Liver (tissue), 9 donors: ENCODE measurements around the gene CALML5. TPM values are rescaled to one million over a fixed set of nuclear protein-coding genes. Genes with fewer than 3 reads are reported as not detected.

Source experiments
- DNase-seq: peaks from one replicate; pipeline ENCODE4 v3.0.0-alpha.2; 2017; ENCODE audit warnings: low spot score
- H3K27ac ChIP-seq, 2 donors: one replicate each; pipeline ENCODE4 v1.7.0; 2013; ENCODE audit warnings: inconsistent platforms in 2 of 2, low read length in 2 of 2, control low read depth in 1 of 2, low read depth in 1 of 2, mild to moderate bottlenecking in 1 of 2
- H3K27me3 ChIP-seq, 4 donors: one replicate each; pipeline versions ENCODE4 v1.6.1 to v1.7.0; 2013; ENCODE audit warnings: low read length in 3 of 4, inconsistent platforms in 1 of 4, mild to moderate bottlenecking in 1 of 4, moderate library complexity in 1 of 4; ENCODE audit not compliant: control insufficient read depth in 4 of 4, insufficient read depth in 4 of 4
- H3K36me3 ChIP-seq, 4 donors: one replicate each; pipeline versions ENCODE4 v1.6.1 to v1.7.0; 2013; ENCODE audit warnings: low read length in 3 of 4, mild to moderate bottlenecking in 3 of 4, low read depth in 1 of 4, moderate library complexity in 1 of 4; ENCODE audit not compliant: control insufficient read depth in 4 of 4, insufficient read depth in 3 of 4
- H3K4me1 ChIP-seq, 4 donors: one replicate each; pipeline versions ENCODE4 v1.6.1 to v1.7.0; 2013; ENCODE audit warnings: low read length in 3 of 4, mild to moderate bottlenecking in 3 of 4, moderate library complexity in 1 of 4; ENCODE audit not compliant: control insufficient read depth in 4 of 4, insufficient read depth in 4 of 4
- H3K4me3 ChIP-seq, 3 donors: one replicate each; pipeline versions ENCODE4 v1.6.1 to v1.7.0; 2013; ENCODE audit warnings: low read length in 3 of 3, control low read depth in 1 of 3, low read depth in 1 of 3, mild to moderate bottlenecking in 1 of 3
- H3K9ac ChIP-seq, 2 donors: one replicate each; pipeline ENCODE4 v1.7.0; 2013; ENCODE audit warnings: low read length in 2 of 2, mild to moderate bottlenecking in 2 of 2, moderate library complexity in 2 of 2, control low read depth in 1 of 2, low read depth in 1 of 2
- H3K9me3 ChIP-seq, 4 donors: one replicate each; pipeline versions ENCODE4 v1.6.1 to v1.7.0; 2013; ENCODE audit warnings: low read length in 3 of 4; ENCODE audit not compliant: control insufficient read depth in 4 of 4
- EGR1 ChIP-seq, 2 donors: IDR thresholded peaks; 2 replicates each; pipeline ENCODE4 v1.6.1; 2016 to 2018; ENCODE audit warnings: antibody characterized with exemption in 2 of 2, low read depth in 2 of 2
- FOXA1 ChIP-seq: IDR thresholded peaks from 2 replicates; pipeline ENCODE4 v1.6.1; 2016; ENCODE audit warnings: antibody characterized with exemption
- FOXA2 ChIP-seq: IDR thresholded peaks from 2 replicates; pipeline ENCODE4 v1.6.1; 2016; ENCODE audit warnings: antibody characterized with exemption
- GABPA ChIP-seq, 2 donors: IDR thresholded peaks in 1 of 2; conservative IDR thresholded peaks in 1 of 2; 2 replicates each; pipeline ENCODE4 v1.6.1; 2016; ENCODE audit warnings: antibody characterized with exemption in 2 of 2, mild to moderate bottlenecking in 1 of 2, moderate library complexity in 1 of 2
- HNF4A ChIP-seq, 2 donors: conservative IDR thresholded peaks; 2 replicates each; pipeline ENCODE4 v1.6.1; 2016; ENCODE audit warnings: antibody characterized with exemption in 2 of 2, mild to moderate bottlenecking in 2 of 2
- JUND ChIP-seq, 2 donors: IDR thresholded peaks; 2 replicates each; pipeline ENCODE4 v1.6.1; 2016; ENCODE audit warnings: antibody characterized with exemption in 2 of 2
- MAX ChIP-seq: IDR thresholded peaks from 2 replicates; pipeline ENCODE4 v1.6.1; 2016; ENCODE audit warnings: antibody characterized with exemption
- NR2F2 ChIP-seq: IDR thresholded peaks from 2 replicates; pipeline ENCODE4 v1.6.1; 2016; ENCODE audit warnings: antibody characterized with exemption
- RAD21 ChIP-seq, 2 donors: IDR thresholded peaks; 2 replicates each; pipeline ENCODE4 v1.6.1; 2016; ENCODE audit warnings: antibody characterized with exemption in 2 of 2, mild to moderate bottlenecking in 2 of 2
- REST ChIP-seq: IDR thresholded peaks from 2 replicates; pipeline ENCODE4 v1.6.1; 2016; ENCODE audit warnings: antibody characterized with exemption, mild to moderate bottlenecking
- RXRA ChIP-seq, 2 donors: IDR thresholded peaks; 2 replicates each; pipeline ENCODE4 v1.6.1; 2017 to 2018; ENCODE audit warnings: antibody characterized with exemption in 2 of 2, mild to moderate bottlenecking in 1 of 2
- TAF1 ChIP-seq: conservative IDR thresholded peaks from 2 replicates; pipeline ENCODE4 v1.6.1; 2016; ENCODE audit warnings: antibody characterized with exemption, mild to moderate bottlenecking
- YY1 ChIP-seq: IDR thresholded peaks from 2 replicates; pipeline ENCODE4 v1.6.1; 2016; ENCODE audit warnings: antibody characterized with exemption, mild to moderate bottlenecking
- WGBS: extraction: QIAGEN DNeasy Blood & Tissue Kit; methylation state at CpG from one replicate; pipeline ENCODE4 v1.1.7; 2013; 5-methylcytosine and 5-hydroxymethylcytosine counted together
- polyA plus RNA-seq, 2 donors: library from polyadenylated mRNA; stranded (reverse) in 1 of 2; unstranded in 1 of 2; fragments of 200-250 nt in 1 of 2; fragments of >200 nt in 1 of 2; fragmentation: Nextera tagmentation in 1 of 2; extraction: Ambion mirVana in 1 of 2; gene quantifications; one replicate each; pipeline versions ENCODE4 v1.2.1 to v1.2.3, GENCODE V29; 2013 to 2015
- total RNA-seq, 2 donors: library from RNA; depleted of rRNA; stranded (reverse); fragments of >200 nt; gene quantifications; one replicate each; pipeline ENCODE4 v1.2.3, GENCODE V29; 2014
- TF ChIP-seq, protein P1 (sequence below): IDR thresholded peaks from 2 replicates; pipeline ENCODE4 v1.6.1; 2016; ENCODE audit warnings: antibody characterized with exemption
- TF ChIP-seq, protein P2 (sequence below): IDR thresholded peaks from 2 replicates; pipeline ENCODE4 v1.6.1; 2016; ENCODE audit warnings: antibody characterized with exemption
- TF ChIP-seq, protein P3 (sequence below): fragments of 150-350 bp; IDR thresholded peaks from 2 replicates; pipeline ENCODE4 v1.5.1; 2017; ENCODE audit warnings: improper control_type of control experiment, low read depth, low read length; ENCODE audit not compliant: missing input control
- donor health status: healthy.
- donor health status: healthy.
- donor health status: healthy.
- donor health status: healthy.
- donor health status: healthy.

The CALML5 gene
- total and polyA plus RNA-seq, 4 donors: not detected

DNA sequence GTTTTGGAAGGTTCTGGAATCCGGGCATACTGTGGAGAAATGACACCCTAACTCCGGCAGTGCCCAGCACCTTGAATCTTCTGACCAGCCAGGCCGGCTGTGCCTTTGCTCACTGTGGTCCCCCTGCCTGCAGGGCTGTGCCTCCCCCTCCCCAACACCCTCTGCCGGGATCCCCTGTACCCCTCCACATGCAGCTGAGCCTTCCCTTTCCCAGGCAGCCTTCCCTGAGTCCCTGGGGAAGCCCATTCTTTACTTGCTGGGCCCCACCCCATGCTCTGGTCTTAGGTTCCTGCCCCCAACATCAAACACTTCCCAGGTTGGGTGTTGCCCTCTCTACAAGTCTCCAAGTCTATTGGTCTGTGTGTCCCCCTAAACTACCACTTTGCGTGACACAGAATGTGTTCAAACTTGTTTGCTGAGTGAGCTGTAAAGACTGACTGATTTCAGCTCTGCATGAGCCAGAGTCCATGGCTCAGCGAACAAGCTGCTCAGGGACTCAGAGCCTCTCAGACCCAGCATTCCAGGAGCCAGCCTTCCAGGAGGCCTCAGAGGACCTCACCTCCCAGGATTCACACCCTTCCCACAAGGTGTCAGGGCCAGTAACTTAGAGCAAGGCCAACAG, 31.6 kb downstream of the CALML5 start:
- DNase-seq: no peak

More for the DNA sequence above, 31.6 kb downstream of the CALML5 start:
- TF ChIP-seq, protein P1, sequence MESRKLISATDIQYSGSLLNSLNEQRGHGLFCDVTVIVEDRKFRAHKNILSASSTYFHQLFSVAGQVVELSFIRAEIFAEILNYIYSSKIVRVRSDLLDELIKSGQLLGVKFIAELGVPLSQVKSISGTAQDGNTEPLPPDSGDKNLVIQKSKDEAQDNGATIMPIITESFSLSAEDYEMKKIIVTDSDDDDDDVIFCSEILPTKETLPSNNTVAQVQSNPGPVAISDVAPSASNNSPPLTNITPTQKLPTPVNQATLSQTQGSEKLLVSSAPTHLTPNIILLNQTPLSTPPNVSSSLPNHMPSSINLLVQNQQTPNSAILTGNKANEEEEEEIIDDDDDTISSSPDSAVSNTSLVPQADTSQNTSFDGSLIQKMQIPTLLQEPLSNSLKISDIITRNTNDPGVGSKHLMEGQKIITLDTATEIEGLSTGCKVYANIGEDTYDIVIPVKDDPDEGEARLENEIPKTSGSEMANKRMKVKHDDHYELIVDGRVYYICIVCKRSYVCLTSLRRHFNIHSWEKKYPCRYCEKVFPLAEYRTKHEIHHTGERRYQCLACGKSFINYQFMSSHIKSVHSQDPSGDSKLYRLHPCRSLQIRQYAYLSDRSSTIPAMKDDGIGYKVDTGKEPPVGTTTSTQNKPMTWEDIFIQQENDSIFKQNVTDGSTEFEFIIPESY: no peak
- TF ChIP-seq NR2F2 (no peak), GABPA (IDR thresholded peaks at IDR 0.05 in 1 of 2, conservative IDR thresholded peaks at IDR 0.05 in 1 of 2) (no peak), REST (no peak), YY1 (no peak), FOXA2 (no peak), HNF4A (conservative IDR thresholded peaks at IDR 0.05) (no peak), FOXA1 (no peak), JUND (IDR thresholded peaks at IDR 0.05) (no peak), RXRA (IDR thresholded peaks at IDR 0.05) (no peak), TAF1 (no peak), EGR1 (IDR thresholded peaks at IDR 0.05; ENCODE audit: low read depth in 2 of 2) (no peak), MAX (no peak), RAD21 (IDR thresholded peaks at IDR 0.05) (no peak)
- TF ChIP-seq, protein P2, sequence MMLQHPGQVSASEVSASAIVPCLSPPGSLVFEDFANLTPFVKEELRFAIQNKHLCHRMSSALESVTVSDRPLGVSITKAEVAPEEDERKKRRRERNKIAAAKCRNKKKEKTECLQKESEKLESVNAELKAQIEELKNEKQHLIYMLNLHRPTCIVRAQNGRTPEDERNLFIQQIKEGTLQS: no peak
- TF ChIP-seq, protein P3, sequence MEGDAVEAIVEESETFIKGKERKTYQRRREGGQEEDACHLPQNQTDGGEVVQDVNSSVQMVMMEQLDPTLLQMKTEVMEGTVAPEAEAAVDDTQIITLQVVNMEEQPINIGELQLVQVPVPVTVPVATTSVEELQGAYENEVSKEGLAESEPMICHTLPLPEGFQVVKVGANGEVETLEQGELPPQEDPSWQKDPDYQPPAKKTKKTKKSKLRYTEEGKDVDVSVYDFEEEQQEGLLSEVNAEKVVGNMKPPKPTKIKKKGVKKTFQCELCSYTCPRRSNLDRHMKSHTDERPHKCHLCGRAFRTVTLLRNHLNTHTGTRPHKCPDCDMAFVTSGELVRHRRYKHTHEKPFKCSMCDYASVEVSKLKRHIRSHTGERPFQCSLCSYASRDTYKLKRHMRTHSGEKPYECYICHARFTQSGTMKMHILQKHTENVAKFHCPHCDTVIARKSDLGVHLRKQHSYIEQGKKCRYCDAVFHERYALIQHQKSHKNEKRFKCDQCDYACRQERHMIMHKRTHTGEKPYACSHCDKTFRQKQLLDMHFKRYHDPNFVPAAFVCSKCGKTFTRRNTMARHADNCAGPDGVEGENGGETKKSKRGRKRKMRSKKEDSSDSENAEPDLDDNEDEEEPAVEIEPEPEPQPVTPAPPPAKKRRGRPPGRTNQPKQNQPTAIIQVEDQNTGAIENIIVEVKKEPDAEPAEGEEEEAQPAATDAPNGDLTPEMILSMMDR: no peak
- Histone ChIP-seq H3K4me1 (peaks cover 4 to 29% (median 21%) of the 10 kb centered on the region in 4 donors), H3K9me3 (no peaks in the 10 kb centered on the region), H3K36me3 (no peaks in the 10 kb centered on the region), H3K9ac (no peak overlapping the region), H3K27ac (no peak overlapping the region), H3K4me3 (no peak overlapping the region), H3K27me3 (no peaks in the 10 kb centered on the region)
- WGBS: 84% methylated on average over 6 of the region's 6 CpGs
